ENCODE measurements around the gene GRAMD2B. TPM values are rescaled to one million over a fixed set of nuclear protein-coding genes. Genes with fewer than 3 reads are reported as not detected.
"Not testable (repeated sequence)": the region's sequence is repeated elsewhere in the genome, so short reads cannot be mapped to it uniquely, and the experiment has no call there.

Gene GRAMD2B
- polyA plus RNA-seq, 1 experiment = 11.9 TPM

GRCh38 chr5:126468091-126468490 is 44.9 kb downstream of the GRAMD2B start:
- H3K27ac ChIP-seq (ENCODE audit: low read depth, low read length) = no peak overlapping the region
- no peaks in the 10 kb centered on the region for H3K9me3 ChIP-seq (ENCODE audit: control insufficient read depth, insufficient read depth, low read length)
- H3K4me3 ChIP-seq (ENCODE audit: low read depth, low read length) = no peak overlapping the region
- no peaks in the 10 kb centered on the region for H3K27me3 ChIP-seq (ENCODE audit: control insufficient read depth, insufficient read depth, low read length)
- ChIA-PET CTCF (no interaction called here), POLR2A (no interaction called here)
- DNase-seq (ENCODE audit: low read depth, low spot score) = no peak
- no peak for TF ChIP-seq CTCF (IDR thresholded peaks at IDR 0.05; ENCODE audit: low read depth, low read length)

- ChIA-PET POLR2A (no interaction called here), CTCF (no interaction called here)
- Histone ChIP-seq H3K27ac (ENCODE audit: low read depth, low read length) (no peak overlapping the region), H3K4me3 (ENCODE audit: low read depth, low read length) (no peak overlapping the region), H3K9me3 (ENCODE audit: control insufficient read depth, insufficient read depth, low read length) (no peaks in the 10 kb centered on the region), H3K27me3 (ENCODE audit: control insufficient read depth, insufficient read depth, low read length) (no peaks in the 10 kb centered on the region)
- no peak for DNase-seq (ENCODE audit: low read depth, low spot score)
- TF ChIP-seq CTCF (IDR thresholded peaks at IDR 0.05; ENCODE audit: low read depth, low read length) = no peak
These were observed 46.5 kb downstream of the GRAMD2B start for GRCh38 chr5:126469536-126470316.

- CTCF ChIA-PET = interaction anchor here (0.6 to 1.8 kb wide), 2 partner anchors 11 to 117 kb away, joined by 3 to 4 read pairs; no protein-coding TSS in a partner anchor
- POLR2A ChIA-PET; H3K4me3 ChIP-seq (ENCODE audit: low read depth, low read length); H3K9me3 ChIP-seq (ENCODE audit: control insufficient read depth, insufficient read depth, low read length); DNase-seq (ENCODE audit: low read depth, low spot score); H3K27me3 ChIP-seq (ENCODE audit: control insufficient read depth, insufficient read depth, low read length); H3K27ac ChIP-seq (ENCODE audit: low read depth, low read length): not testable (repeated sequence)
These were observed 47.3 kb downstream of the GRAMD2B start for GRCh38 chr5:126470529-126470928.

GRCh38 chr5:126471247-126471646 is 48.0 kb downstream of the GRAMD2B start:
- H3K4me3 ChIP-seq (ENCODE audit: low read depth, low read length) = no peak overlapping the region
- CTCF ChIA-PET = interaction anchor here (0.6 to 2.5 kb wide), 3 partner anchors 10 to 118 kb away, joined by 3 to 8 read pairs (median 4); no protein-coding TSS in a partner anchor
- H3K9me3 ChIP-seq (ENCODE audit: control insufficient read depth, insufficient read depth, low read length) = no peaks in the 10 kb centered on the region
- POLR2A ChIA-PET = interaction anchor here (0.6 kb wide), 1 partner anchor 25 kb away, joined by 3 read pairs; no protein-coding TSS in a partner anchor
- no peak for TF ChIP-seq CTCF (IDR thresholded peaks at IDR 0.05; ENCODE audit: low read depth, low read length)
- H3K27me3 ChIP-seq (ENCODE audit: control insufficient read depth, insufficient read depth, low read length) = no peaks in the 10 kb centered on the region
- no peak for DNase-seq (ENCODE audit: low read depth, low spot score)
- peak overlapping the region; percentile 58 for H3K27ac ChIP-seq (ENCODE audit: low read depth, low read length)

GRCh38 chr5:126471875-126472537 is 48.8 kb downstream of the GRAMD2B start:
- POLR2A ChIA-PET = interaction anchor here (0.6 to 1.2 kb wide), 2 partner anchors 26 to 49 kb away, joined by 3 to 6 read pairs; partner anchors contain the start of gene GRAMD2B
- no peak overlapping the region; the same call in 1 of the 2 replicates for H3K4me3 ChIP-seq (ENCODE audit: low read depth, low read length)
- no peak for TF ChIP-seq CTCF (IDR thresholded peaks at IDR 0.05; ENCODE audit: low read depth, low read length)
- no peaks in the 10 kb centered on the region for H3K27me3 ChIP-seq (ENCODE audit: control insufficient read depth, insufficient read depth, low read length)
- H3K27ac ChIP-seq (ENCODE audit: low read depth, low read length) = peak overlapping the region; percentile 58
- DNase-seq (ENCODE audit: low read depth, low spot score) = peak; percentile 42
- CTCF ChIA-PET = interaction anchor here (1.8 to 2.5 kb wide), 3 partner anchors 9 to 67 kb away, joined by 4 to 11 read pairs (median 8); no protein-coding TSS in a partner anchor
- no peaks in the 10 kb centered on the region for H3K9me3 ChIP-seq (ENCODE audit: control insufficient read depth, insufficient read depth, low read length)
